DMS 273 treated with DMSO at 0.1 percent for 48 hours (cell line): ENCODE results near the gene SPATS2L.
"Not testable (repeated sequence)": the region's sequence is repeated elsewhere in the genome, so short reads cannot be mapped to it uniquely, and the experiment has no call there.

Experiments used
- DNase-seq: peaks from one replicate; lab custom pipeline; 2025; lab: John Stamatoyannopoulos, UW

SPATS2L gene

GRCh38 chr2:200319548-200320337 lies 13.2 kb downstream of the SPATS2L start:
- DNase-seq, result no peak

- DNase-seq, result no peak
Measured at GRCh38 chr2:200320344-200320743, 13.9 kb downstream of the SPATS2L start.

- no peak for DNase-seq
Measured at GRCh38 chr2:200320991-200321390, 14.5 kb downstream of the SPATS2L start.

- no peak for DNase-seq
Measured at GRCh38 chr2:200321780-200322534, 15.5 kb downstream of the SPATS2L start.

- DNase-seq, result no peak
Measured at GRCh38 chr2:200322607-200323006, 16.1 kb downstream of the SPATS2L start.

- DNase-seq, result no peak
Measured at GRCh38 chr2:200324362-200324761, 17.9 kb downstream of the SPATS2L start.

- DNase-seq, result no peak
Measured at GRCh38 chr2:200329384-200329783, 22.9 kb downstream of the SPATS2L start.

- no peak for DNase-seq
Measured at GRCh38 chr2:200329798-200330197, 23.3 kb downstream of the SPATS2L start.

GRCh38 chr2:200330351-200331060 lies 24.0 kb downstream of the SPATS2L start:
- DNase-seq, result no peak

GRCh38 chr2:200331061-200331400 lies 24.5 kb downstream of the SPATS2L start:
- no peak for DNase-seq

GRCh38 chr2:200335657-200336056 lies 29.2 kb downstream of the SPATS2L start:
- no peak for DNase-seq

GRCh38 chr2:200336980-200337615 lies 30.6 kb downstream of the SPATS2L start:
- no peak for DNase-seq

- DNase-seq, result no peak
Measured at GRCh38 chr2:200337621-200338020, 31.1 kb downstream of the SPATS2L start.

- no peak for DNase-seq
Measured at GRCh38 chr2:200338692-200339091, 32.2 kb downstream of the SPATS2L start.

GRCh38 chr2:200340508-200341224 lies 34.2 kb downstream of the SPATS2L start:
- no peak for DNase-seq

GRCh38 chr2:200341376-200341775 lies 34.9 kb downstream of the SPATS2L start:
- no peak for DNase-seq

GRCh38 chr2:200342235-200342634 lies 35.7 kb downstream of the SPATS2L start:
- no peak for DNase-seq

GRCh38 chr2:200342654-200343053 lies 36.2 kb downstream of the SPATS2L start:
- no peak for DNase-seq

GRCh38 chr2:200344202-200344601 lies 37.7 kb downstream of the SPATS2L start:
- not testable (repeated sequence) for DNase-seq

GRCh38 chr2:200345975-200346374 lies 39.5 kb downstream of the SPATS2L start:
- DNase-seq, result peak; percentile 48

- DNase-seq, result no peak
Measured at GRCh38 chr2:200347301-200347700, 40.8 kb downstream of the SPATS2L start.
